ENCODE results near the gene KDF1.
"Not testable (repeated sequence)": the region's sequence is repeated elsewhere in the genome, so short reads cannot be mapped to it uniquely, and the experiment has no call there.

Gene KDF1

GRCh38 chr1:26994787-26995517 lies 34.7 kb upstream of the KDF1 start:
- in situ Hi-C loops (cut with MboI; ENCODE audit: low sequenced_read_pairs) = loop anchor here (5.0 kb wide), 1 partner anchor 102 kb away; no protein-coding TSS in a partner anchor

GRCh38 chr1:26994020-26994786 lies 33.9 kb upstream of the KDF1 start:
- in situ Hi-C loops (cut with MboI; ENCODE audit: low sequenced_read_pairs) = no loop called here

- in situ Hi-C loops (cut with MboI; ENCODE audit: low sequenced_read_pairs) = no loop called here
These were observed 33.2 kb upstream of the KDF1 start, which contains the start of gene TRNP1 for GRCh38 chr1:26993237-26994019. TSS of gene TRNP1 (plus strand) at chr1:26993692. CDS start at chr1:26993787, 95 bp downstream.

GRCh38 chr1:26991310-26992116 lies 31.2 kb upstream of the KDF1 start:
- in situ Hi-C loops (cut with MboI; ENCODE audit: low sequenced_read_pairs) = no loop called here

- in situ Hi-C loops (cut with MboI; ENCODE audit: low sequenced_read_pairs) = not testable (repeated sequence)
These were observed 29.3 kb upstream of the KDF1 start for GRCh38 chr1:26989403-26990109.

GRCh38 chr1:26986658-26987057 lies 26.4 kb upstream of the KDF1 start:
- in situ Hi-C loops (cut with MboI; ENCODE audit: low sequenced_read_pairs) = no loop called here

GRCh38 chr1:26984291-26984690 lies 24.0 kb upstream of the KDF1 start:
- in situ Hi-C loops (cut with MboI; ENCODE audit: low sequenced_read_pairs) = no loop called here

- in situ Hi-C loops (cut with MboI; ENCODE audit: low sequenced_read_pairs) = no loop called here
These were observed 23.6 kb upstream of the KDF1 start for GRCh38 chr1:26983863-26984262.

- in situ Hi-C loops (cut with MboI; ENCODE audit: low sequenced_read_pairs) = no loop called here
These were observed 21.0 kb upstream of the KDF1 start for GRCh38 chr1:26981146-26981846.

- in situ Hi-C loops (cut with MboI; ENCODE audit: low sequenced_read_pairs) = no loop called here
These were observed 18.6 kb upstream of the KDF1 start for GRCh38 chr1:26978901-26979300.

GRCh38 chr1:26976621-26977510 lies 16.6 kb upstream of the KDF1 start:
- in situ Hi-C loops (cut with MboI; ENCODE audit: low sequenced_read_pairs) = no loop called here

- in situ Hi-C loops (cut with MboI; ENCODE audit: low sequenced_read_pairs) = no loop called here
These were observed 12.6 kb upstream of the KDF1 start for GRCh38 chr1:26972821-26973220.

- in situ Hi-C loops (cut with MboI; ENCODE audit: low sequenced_read_pairs) = no loop called here
These were observed 12.1 kb upstream of the KDF1 start for GRCh38 chr1:26972390-26972789.

- in situ Hi-C loops (cut with MboI; ENCODE audit: low sequenced_read_pairs) = no loop called here
These were observed 11.3 kb upstream of the KDF1 start for GRCh38 chr1:26971590-26971989.

GRCh38 chr1:26970810-26971209 lies 10.5 kb upstream of the KDF1 start:
- in situ Hi-C loops (cut with MboI; ENCODE audit: low sequenced_read_pairs) = no loop called here

- in situ Hi-C loops (cut with MboI; ENCODE audit: low sequenced_read_pairs) = no loop called here
These were observed 5.4 kb upstream of the KDF1 start for GRCh38 chr1:26965628-26966027.

- in situ Hi-C loops (cut with MboI; ENCODE audit: low sequenced_read_pairs) = no loop called here
These were observed 4.9 kb upstream of the KDF1 start for GRCh38 chr1:26965213-26965612.

- in situ Hi-C loops (cut with MboI; ENCODE audit: low sequenced_read_pairs) = no loop called here
These were observed 1.6 kb upstream of the KDF1 start for GRCh38 chr1:26961826-26962225.

Measured in HL-60/S4 (cell line).